Amygdala (tissue), 56 donors: ENCODE results near the gene ANKS1B.

Source experiments
- DNase-seq, 56 donors: peaks; one replicate each; lab custom pipeline; 2025; lab: John Stamatoyannopoulos, UW

The ANKS1B gene

DNA sequence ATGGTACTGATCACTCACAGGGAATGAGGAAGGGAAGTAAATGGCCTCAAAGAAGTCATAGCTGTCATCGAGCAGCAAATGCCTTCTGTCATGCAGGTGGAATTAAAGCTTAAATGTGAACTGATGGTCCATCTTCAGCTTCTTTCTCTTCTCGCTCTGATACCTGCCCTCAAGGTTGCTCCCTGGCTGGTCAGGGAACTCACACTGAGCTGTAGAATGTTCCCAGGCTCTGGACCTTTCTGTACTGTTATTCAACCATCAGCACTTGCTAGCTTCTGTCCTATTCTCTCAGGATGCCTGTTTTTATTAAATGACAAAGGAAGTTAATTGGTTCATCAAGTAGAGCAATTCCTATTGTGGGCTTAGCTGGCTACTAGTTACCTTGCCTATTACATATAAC lies 875.8 kb downstream of the ANKS1B start:
- no peak for DNase-seq

DNA sequence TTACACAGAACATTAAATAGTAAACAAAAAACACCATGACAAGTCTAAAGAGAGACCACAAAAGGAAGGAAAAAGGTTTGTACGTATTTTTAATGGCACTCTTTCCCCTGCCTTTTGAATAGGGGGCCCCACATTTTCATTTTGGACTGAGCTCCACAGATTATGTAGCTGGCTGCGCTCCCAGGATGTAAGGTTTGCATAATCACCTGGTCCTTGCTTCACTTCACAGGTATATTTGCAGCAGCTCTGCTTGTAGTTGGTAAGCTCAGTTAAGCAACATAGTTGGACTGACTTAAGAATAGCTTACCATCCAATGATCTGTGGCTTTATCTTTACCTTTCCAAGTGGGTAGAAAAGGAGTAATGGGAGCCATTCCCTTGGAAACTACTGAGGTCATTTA lies 885.0 kb downstream of the ANKS1B start:
- DNase-seq: no peak

DNA sequence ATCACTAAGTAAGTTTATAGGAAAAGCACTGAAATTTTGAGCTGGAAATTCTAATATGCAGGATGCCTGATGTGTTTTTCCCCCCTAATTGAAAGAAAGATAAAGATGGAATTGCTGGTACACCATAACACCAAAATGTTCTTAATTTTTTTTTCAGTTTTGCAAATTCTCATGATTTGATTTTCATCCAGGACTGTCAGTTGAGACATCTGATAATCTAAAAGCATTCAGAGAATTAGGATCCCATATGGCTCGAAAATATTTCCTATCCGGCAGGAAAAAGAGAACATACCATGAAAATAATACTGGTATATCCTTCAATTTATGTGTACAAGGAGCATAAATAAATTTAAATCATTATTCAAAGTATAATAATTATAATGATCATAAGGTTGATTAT lies 887.6 kb downstream of the ANKS1B start:
- DNase-seq: no peak

- no peak for DNase-seq
Observed at GRCh38 chr12:99093166-99093565, 891.6 kb downstream of the ANKS1B start.

GRCh38 chr12:99092100-99092851 lies 892.5 kb downstream of the ANKS1B start:
- DNase-seq: no peak

GRCh38 chr12:99087278-99087677 lies 897.5 kb downstream of the ANKS1B start:
- DNase-seq: no peak

- no peak for DNase-seq
Observed at GRCh38 chr12:99079811-99080210, 904.9 kb downstream of the ANKS1B start.

DNA sequence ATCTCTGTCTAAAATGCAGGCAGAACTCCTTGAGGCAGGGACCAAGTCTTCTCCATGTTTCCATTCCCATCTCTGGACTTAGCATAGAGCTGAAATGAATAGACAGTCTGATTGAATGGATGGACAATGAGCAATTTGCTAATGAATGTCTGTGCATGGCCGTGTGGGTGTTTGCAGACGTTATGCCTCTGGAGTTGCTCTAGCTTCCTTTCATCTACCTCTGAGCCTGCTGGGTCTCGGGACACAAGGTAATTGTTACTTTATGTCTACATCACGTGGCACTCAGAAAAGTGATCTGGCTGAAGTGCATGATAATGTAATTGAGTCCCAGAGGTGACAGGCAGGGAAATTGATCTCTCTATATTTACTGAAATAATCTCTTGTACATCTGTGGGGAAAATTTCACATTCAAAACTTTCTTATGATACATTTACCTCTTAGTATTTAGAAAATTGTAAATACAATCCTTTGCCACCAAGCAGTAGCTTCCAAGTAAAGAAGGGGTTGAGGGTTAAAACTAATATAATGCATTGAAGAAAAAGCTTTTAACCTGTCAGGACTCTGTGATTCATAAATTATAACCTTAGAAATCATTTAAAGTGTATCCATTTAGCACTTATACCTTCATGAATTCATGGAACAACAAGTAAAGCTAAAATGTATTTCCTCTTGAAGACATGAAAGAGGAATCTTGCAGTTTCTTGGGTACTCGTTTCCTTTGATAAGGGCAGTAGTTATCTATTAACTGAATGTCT lies 915.6 kb downstream of the ANKS1B start:
- no peak for DNase-seq

- no peak for DNase-seq
Observed at GRCh38 chr12:99067171-99067785, 917.5 kb downstream of the ANKS1B start.

GRCh38 chr12:99066726-99067125 lies 918.0 kb downstream of the ANKS1B start:
- peak in 1 of 56 donors; percentile 1 for DNase-seq

DNA sequence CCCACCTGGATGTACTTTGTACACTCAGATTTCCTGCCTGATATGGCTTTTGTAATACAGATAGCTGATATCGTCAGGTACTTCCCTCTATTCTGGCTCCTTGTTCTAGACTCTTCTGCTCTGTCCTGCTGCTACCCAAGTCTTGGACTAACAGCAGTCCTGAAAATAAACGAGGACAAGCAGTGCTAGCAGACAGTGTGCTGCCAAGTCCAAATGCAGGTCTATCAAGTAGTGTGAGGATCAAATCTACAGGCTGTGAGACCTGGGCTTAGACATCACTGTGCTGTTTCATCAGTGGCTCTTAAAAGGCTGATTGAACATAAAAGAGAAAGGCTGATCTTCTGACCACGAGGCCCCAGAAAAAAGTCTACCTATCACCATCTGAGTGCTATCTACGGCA lies 921.6 kb downstream of the ANKS1B start:
- no peak for DNase-seq

DNA sequence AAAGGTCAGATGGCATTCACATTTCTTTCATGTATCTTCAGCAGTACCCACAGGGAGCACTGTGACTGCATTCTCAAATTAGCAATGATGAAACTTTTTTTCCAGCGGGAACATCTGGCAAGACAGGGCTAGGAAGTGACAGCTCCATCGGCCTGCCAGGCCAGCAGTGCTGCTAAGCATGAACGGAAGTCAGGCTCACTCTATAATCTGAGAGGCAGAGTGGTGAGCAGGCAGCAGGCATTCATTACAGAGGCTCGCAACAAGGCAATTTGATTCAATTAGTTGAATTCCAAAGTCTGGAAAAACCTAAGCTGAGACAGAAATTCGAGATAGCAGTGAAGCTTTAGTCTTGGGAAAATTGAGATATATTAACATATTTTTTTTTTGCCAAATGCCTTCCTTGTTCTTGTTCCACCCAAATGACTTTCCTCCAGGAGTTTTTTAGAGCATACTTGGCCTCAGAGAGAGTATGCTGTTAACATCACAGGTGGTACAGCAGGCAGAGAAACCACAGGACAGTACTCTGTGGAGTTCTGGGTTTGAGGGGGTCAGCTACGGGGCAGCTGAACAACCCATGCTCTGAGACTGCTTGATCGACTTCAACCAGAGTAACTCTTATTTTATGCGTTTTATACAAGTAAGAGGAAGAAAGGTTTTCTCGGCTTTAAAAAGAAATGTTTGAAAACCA lies 924.8 kb downstream of the ANKS1B start:
- DNase-seq: peak in 1 of 56 donors; percentile 5

GRCh38 chr12:99057670-99058069 lies 927.1 kb downstream of the ANKS1B start:
- no peak for DNase-seq

GRCh38 chr12:99056186-99056585 lies 928.5 kb downstream of the ANKS1B start:
- no peak for DNase-seq

GRCh38 chr12:99055299-99055698 lies 929.4 kb downstream of the ANKS1B start:
- no peak for DNase-seq

GRCh38 chr12:99054601-99055128 lies 930.1 kb downstream of the ANKS1B start:
- DNase-seq: no peak

DNA sequence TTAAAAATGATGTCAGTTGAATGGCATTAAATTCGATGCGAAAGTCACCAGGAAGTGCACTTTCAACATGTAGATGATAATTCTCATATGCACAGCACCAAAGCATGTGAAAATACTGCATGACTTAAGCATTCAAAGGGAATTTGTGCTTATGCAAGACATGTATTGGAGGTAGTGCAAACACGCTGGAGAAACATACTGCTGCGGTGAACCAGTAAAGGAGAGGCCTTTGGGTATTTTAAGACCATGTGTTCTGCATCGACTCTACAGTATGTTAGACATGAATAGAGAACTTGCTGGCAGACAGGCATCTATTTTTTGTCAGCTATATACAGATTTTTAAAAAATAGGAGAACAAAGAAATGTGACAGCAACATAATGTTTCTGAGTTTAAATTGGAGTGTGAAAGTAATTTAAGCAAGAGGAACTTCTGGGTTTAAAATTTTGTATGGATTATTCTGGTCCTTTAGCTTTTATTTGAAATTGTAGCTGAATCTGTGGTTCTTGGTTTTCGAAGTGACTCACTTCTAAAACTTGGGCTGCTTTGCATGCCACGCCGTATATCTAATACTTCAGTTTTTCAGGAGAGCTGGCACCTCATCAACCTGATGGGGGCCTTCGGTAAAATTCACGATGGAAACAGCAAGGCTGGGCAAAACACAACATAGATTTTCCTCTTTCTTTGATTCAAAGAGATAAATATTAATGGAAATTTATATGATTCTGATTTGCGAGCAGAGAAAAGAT lies 930.9 kb downstream of the ANKS1B start:
- DNase-seq: no peak

- DNase-seq: no peak
Observed at GRCh38 chr12:99049774-99050173, 935.0 kb downstream of the ANKS1B start.

- DNase-seq: no peak
Observed at GRCh38 chr12:99045158-99045557, 939.6 kb downstream of the ANKS1B start.

GRCh38 chr12:99043319-99043914 lies 941.3 kb downstream of the ANKS1B start:
- DNase-seq: peak in 28 of 56 donors; percentile 3 to 78 (median 31)
